Loucy (cell line): ENCODE results near the gene ECM2.

Experiments
- EZH2phosphoT487 ChIP-seq: fragments of 200-600 bp; IDR thresholded peaks from 2 replicates; pipeline ENCODE4 v1.6.1; 2018; ENCODE audit warnings: antibody characterized with exemption, mild to moderate bottlenecking, moderate library complexity, borderline replicate concordance
- TF ChIP-seq, protein P1 (sequence below): fragments of 200-600 bp; sonication (generic); conservative IDR thresholded peaks from 2 replicates; pipeline ENCODE4 v1.5.1; 2014; ENCODE audit warnings: mild to moderate bottlenecking, antibody characterized with exemption, low read length

DNA sequence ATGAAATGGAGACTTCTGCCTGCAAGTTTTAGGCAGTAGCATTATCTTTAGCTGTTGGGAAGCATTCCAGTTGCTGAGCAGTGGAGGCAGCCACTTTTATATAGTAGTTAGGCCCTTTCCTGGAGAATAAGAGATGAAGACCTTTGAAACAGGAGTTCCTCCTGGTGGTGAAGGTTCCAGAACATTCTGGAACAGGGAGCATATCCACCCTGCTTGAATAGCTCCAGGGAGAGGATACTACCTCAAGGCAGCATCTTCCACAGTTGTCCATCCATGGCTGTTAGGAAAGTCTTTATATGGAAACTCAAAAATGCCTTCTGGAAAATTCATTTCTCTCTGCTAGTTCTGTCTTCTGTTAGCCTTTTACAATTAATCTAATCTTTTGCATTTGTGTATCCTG lies 56.4 kb downstream of the ECM2 start:
- TF ChIP-seq, protein P1, sequence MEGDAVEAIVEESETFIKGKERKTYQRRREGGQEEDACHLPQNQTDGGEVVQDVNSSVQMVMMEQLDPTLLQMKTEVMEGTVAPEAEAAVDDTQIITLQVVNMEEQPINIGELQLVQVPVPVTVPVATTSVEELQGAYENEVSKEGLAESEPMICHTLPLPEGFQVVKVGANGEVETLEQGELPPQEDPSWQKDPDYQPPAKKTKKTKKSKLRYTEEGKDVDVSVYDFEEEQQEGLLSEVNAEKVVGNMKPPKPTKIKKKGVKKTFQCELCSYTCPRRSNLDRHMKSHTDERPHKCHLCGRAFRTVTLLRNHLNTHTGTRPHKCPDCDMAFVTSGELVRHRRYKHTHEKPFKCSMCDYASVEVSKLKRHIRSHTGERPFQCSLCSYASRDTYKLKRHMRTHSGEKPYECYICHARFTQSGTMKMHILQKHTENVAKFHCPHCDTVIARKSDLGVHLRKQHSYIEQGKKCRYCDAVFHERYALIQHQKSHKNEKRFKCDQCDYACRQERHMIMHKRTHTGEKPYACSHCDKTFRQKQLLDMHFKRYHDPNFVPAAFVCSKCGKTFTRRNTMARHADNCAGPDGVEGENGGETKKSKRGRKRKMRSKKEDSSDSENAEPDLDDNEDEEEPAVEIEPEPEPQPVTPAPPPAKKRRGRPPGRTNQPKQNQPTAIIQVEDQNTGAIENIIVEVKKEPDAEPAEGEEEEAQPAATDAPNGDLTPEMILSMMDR, result no peak
- TF ChIP-seq EZH2phosphoT487, result no peak
